Nephron progenitor cell (in vitro differentiated cells): ENCODE data around the gene DMWD.

Source experiments
- DNase-seq: peaks from one replicate; pipeline ENCODE4 v3.0.0; 2021
- H3K27ac Mint-ChIP-seq: 2 replicates; pipeline ENCODE4 v1.8.0; 2021; ENCODE audit warnings: mild to moderate bottlenecking, moderate library complexity, mixed read lengths
- H3K27me3 Mint-ChIP-seq: 2 replicates; pipeline ENCODE4 v1.8.0; 2021; ENCODE audit warnings: mild to moderate bottlenecking, low read depth, mixed read lengths; ENCODE audit not compliant: poor library complexity
- H3K36me3 Mint-ChIP-seq: 2 replicates; pipeline ENCODE4 v1.8.0; 2021; ENCODE audit warnings: low read depth, mixed read lengths
- H3K4me1 Mint-ChIP-seq: 2 replicates; pipeline ENCODE4 v1.8.0; 2021; ENCODE audit warnings: mixed read lengths
- H3K4me3 Mint-ChIP-seq: 2 replicates; pipeline ENCODE4 v1.8.0; 2021; ENCODE audit warnings: mild to moderate bottlenecking, moderate library complexity, mixed read lengths
- H3K9me3 Mint-ChIP-seq: 2 replicates; pipeline ENCODE4 v1.8.0; 2021; ENCODE audit warnings: mild to moderate bottlenecking, moderate library complexity, mixed read lengths
- TF ChIP-seq, protein P1 (sequence below): fragments of 200-600 bp; sonication (generic); IDR thresholded peaks from 2 replicates; pipeline ENCODE4 v1.5.0; 2021; ENCODE audit warnings: antibody characterized with exemption

The DMWD gene

DNA sequence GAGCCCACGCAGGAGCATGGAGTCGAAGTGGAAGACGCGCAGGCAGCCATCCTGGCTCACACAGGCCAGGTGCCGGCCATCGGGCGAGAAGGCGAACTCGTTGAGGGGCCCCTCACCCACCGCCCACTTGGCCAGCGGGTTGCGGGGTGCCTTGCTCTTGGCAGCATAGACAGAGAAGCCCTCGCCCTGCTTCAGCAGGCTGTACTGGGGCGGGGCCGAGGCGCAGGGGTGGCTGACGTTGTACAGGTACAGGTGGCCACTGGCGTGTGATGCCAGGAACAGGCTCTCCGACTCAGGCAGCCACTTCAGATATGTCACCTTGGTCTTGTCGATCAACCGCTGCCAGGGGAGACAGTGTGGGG lies 6.1 kb downstream of the DMWD start:
- H3K4me3 Mint-ChIP-seq, result no peak overlapping the region
- peaks cover 38% of the 10 kb centered on the region for H3K36me3 Mint-ChIP-seq
- no peak overlapping the region for H3K27ac Mint-ChIP-seq
- DNase-seq, result no peak
- H3K27me3 Mint-ChIP-seq, result no peaks in the 10 kb centered on the region
- TF ChIP-seq, protein P1, sequence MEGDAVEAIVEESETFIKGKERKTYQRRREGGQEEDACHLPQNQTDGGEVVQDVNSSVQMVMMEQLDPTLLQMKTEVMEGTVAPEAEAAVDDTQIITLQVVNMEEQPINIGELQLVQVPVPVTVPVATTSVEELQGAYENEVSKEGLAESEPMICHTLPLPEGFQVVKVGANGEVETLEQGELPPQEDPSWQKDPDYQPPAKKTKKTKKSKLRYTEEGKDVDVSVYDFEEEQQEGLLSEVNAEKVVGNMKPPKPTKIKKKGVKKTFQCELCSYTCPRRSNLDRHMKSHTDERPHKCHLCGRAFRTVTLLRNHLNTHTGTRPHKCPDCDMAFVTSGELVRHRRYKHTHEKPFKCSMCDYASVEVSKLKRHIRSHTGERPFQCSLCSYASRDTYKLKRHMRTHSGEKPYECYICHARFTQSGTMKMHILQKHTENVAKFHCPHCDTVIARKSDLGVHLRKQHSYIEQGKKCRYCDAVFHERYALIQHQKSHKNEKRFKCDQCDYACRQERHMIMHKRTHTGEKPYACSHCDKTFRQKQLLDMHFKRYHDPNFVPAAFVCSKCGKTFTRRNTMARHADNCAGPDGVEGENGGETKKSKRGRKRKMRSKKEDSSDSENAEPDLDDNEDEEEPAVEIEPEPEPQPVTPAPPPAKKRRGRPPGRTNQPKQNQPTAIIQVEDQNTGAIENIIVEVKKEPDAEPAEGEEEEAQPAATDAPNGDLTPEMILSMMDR, result no peak
- peaks cover 36% of the 10 kb centered on the region for H3K4me1 Mint-ChIP-seq
- H3K9me3 Mint-ChIP-seq, result no peaks in the 10 kb centered on the region

DNA sequence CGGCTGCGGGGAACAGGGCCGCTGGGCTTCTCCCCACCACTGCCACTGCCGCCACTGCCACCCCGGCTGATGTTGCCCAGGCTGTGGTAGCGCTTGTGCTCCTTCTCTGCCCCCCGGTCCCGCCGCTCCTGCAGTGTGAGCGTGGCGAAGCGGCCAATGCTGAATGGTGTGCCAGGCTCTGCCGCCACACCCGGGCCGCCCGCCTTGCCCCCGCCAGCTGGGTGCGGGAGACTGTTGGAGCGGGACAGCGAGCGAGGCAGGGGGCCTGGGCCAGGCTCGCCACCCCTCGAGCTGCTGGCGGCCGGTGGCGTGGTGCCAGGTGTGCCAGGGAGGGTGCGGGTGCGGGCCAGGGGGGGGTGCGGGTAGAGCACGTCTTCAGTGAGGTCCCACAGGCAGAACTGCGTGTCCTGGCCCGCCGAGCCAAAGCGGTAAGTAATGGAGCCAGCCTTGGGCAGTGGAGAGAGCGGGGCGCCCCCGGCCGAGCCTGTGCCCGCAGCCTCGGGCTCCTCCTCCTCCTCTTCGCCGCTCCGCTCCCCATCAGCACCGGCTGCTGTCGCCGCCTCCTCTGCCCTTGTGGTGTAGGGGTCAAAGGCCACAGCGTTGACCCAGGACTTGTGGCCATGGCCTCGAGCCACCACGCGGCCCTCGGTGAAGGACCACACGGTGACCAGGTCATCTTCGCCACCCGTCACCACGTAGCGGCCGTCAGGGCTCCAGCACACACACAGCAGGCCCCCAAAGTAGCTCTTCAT lies 6.7 kb downstream of the DMWD start:
- H3K9me3 Mint-ChIP-seq, result no peaks in the 10 kb centered on the region
- peaks cover 33% of the 10 kb centered on the region for H3K4me1 Mint-ChIP-seq
- no peak overlapping the region for H3K27ac Mint-ChIP-seq
- no peak for DNase-seq
- H3K4me3 Mint-ChIP-seq, result no peak overlapping the region
- H3K36me3 Mint-ChIP-seq, result peaks cover 32% of the 10 kb centered on the region
- TF ChIP-seq, protein P1, result no peak
- H3K27me3 Mint-ChIP-seq, result no peaks in the 10 kb centered on the region

- TF ChIP-seq, protein P1, result no peak
- H3K27ac Mint-ChIP-seq, result no peak overlapping the region
- H3K4me3 Mint-ChIP-seq, result no peak overlapping the region
- no peaks in the 10 kb centered on the region for H3K27me3 Mint-ChIP-seq
- H3K4me1 Mint-ChIP-seq, result peaks cover 36% of the 10 kb centered on the region
- H3K9me3 Mint-ChIP-seq, result no peaks in the 10 kb centered on the region
- H3K36me3 Mint-ChIP-seq, result peaks cover 27% of the 10 kb centered on the region
- DNase-seq, result no peak
Measured at GRCh38 chr19:45785097-45785496, 7.5 kb downstream of the DMWD start.

GRCh38 chr19:45784096-45784495 lies 8.5 kb downstream of the DMWD start:
- Mint-ChIP-seq H3K36me3 (peaks cover 23% of the 10 kb centered on the region), H3K27ac (peak overlapping the region; percentile 66), H3K9me3 (no peaks in the 10 kb centered on the region), H3K4me3 (no peak overlapping the region), H3K27me3 (no peaks in the 10 kb centered on the region), H3K4me1 (peaks cover 46% of the 10 kb centered on the region)
- TF ChIP-seq, protein P1, result no peak
- DNase-seq, result no peak

- H3K27me3 Mint-ChIP-seq, result no peaks in the 10 kb centered on the region
- peak overlapping the region; percentile 36 for H3K4me3 Mint-ChIP-seq
- H3K4me1 Mint-ChIP-seq, result peaks cover 54% of the 10 kb centered on the region
- TF ChIP-seq, protein P1, result no peak
- H3K9me3 Mint-ChIP-seq, result no peaks in the 10 kb centered on the region
- peak overlapping the region; percentile 81 for H3K27ac Mint-ChIP-seq
- no peak for DNase-seq
- H3K36me3 Mint-ChIP-seq, result peaks cover 19% of the 10 kb centered on the region
Measured at GRCh38 chr19:45782820-45783785, 9.5 kb downstream of the DMWD start.
